HepG2 (cell line): Measurements from ENCODE around the gene ZP2.

Source experiments
- CTCF ChIP-seq: sonication (generic); formaldehyde crosslinking; IDR thresholded peaks from 2 replicates; pipeline ENCODE4 v1.5.0; 2020; ENCODE audit warnings: mild to moderate bottlenecking, missing genetic modification reagents, moderate library complexity
- EZH2 ChIP-seq: conservative IDR thresholded peaks from 2 replicates; pipeline ENCODE4 v1.6.1; 2012; ENCODE audit warnings: mild to moderate bottlenecking, low read depth, low read length, moderate library complexity
- JUN ChIP-seq: sonication (generic); formaldehyde crosslinking; IDR thresholded peaks from 2 replicates; pipeline ENCODE4 v1.4.0; 2020; ENCODE audit warnings: mild to moderate bottlenecking, missing genetic modification reagents
- MXI1 ChIP-seq: IDR thresholded peaks from 3 replicates; pipeline ENCODE4 v1.6.1; 2012; ENCODE audit warnings: low read depth, low read length, inconsistent platforms, borderline replicate concordance
- PATZ1 ChIP-seq: sonication (generic); formaldehyde crosslinking; IDR thresholded peaks from 2 replicates; pipeline ENCODE4 v1.4.0; 2020; ENCODE audit warnings: missing genetic modification reagents
- SAFB2 ChIP-seq: sonication (generic); formaldehyde crosslinking; IDR thresholded peaks from 2 replicates; pipeline ENCODE4 v1.5.1; 2020; ENCODE audit warnings: missing genetic modification reagents, low read depth, mild to moderate bottlenecking, borderline replicate concordance
- SRF ChIP-seq: IDR thresholded peaks from 2 replicates; pipeline ENCODE4 v1.6.1; 2011; ENCODE audit warnings: mild to moderate bottlenecking, low read depth, low read length, moderate library complexity
- TCF12 ChIP-seq, 2 experiments: fragments of 450-650 bp in 1 of 2; sonication (generic) in 1 of 2; formaldehyde crosslinking in 1 of 2; IDR thresholded peaks; 2 replicates each; pipeline versions ENCODE4 v1.6.1 to v1.8.0; 2017 to 2022; ENCODE audit warnings: antibody characterized with exemption in 1 of 2, mild to moderate bottlenecking in 1 of 2, missing genetic modification reagents in 1 of 2, moderate library complexity in 1 of 2
- ZFYVE20 ChIP-seq: sonication (generic); formaldehyde crosslinking; IDR thresholded peaks from 2 replicates; pipeline ENCODE4 v1.8.0; 2023; ENCODE audit warnings: low read depth, mild to moderate bottlenecking, moderate library complexity, missing genetic modification reagents, borderline replicate concordance
- ZNF121 ChIP-seq: sonication (generic); formaldehyde crosslinking; IDR thresholded peaks from 2 replicates; pipeline ENCODE4 v1.5.0; 2020; ENCODE audit warnings: mild to moderate bottlenecking, missing genetic modification reagents
- TF ChIP-seq, protein P1 (sequence below): sonication (generic); formaldehyde crosslinking; IDR thresholded peaks from 2 replicates; pipeline ENCODE4 v1.4.0; 2020; ENCODE audit warnings: mild to moderate bottlenecking, missing genetic modification reagents

GRCh38 chr16:21224800-21225199, 13.4 kb upstream of the ZP2 start:
- TF ChIP-seq EZH2 (no peak), MXI1 (no peak), SAFB2 (CRISPR knock-in tag) (no peak), CTCF (no peak), ZNF121 (CRISPR knock-in tag) (no peak), SRF (no peak), TCF12 (IDR thresholded peaks at IDR 0.05) (no peak), TCF12 (CRISPR knock-in tag; IDR thresholded peaks at IDR 0.05) (no peak), PATZ1 (CRISPR knock-in tag) (no peak), ZFYVE20 (CRISPR knock-in tag) (no peak), JUN (no peak)
- TF ChIP-seq, protein P1, sequence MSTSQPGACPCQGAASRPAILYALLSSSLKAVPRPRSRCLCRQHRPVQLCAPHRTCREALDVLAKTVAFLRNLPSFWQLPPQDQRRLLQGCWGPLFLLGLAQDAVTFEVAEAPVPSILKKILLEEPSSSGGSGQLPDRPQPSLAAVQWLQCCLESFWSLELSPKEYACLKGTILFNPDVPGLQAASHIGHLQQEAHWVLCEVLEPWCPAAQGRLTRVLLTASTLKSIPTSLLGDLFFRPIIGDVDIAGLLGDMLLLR, result no peak
